Measurements from ENCODE around the gene AREL1.

Gene AREL1

DNA sequence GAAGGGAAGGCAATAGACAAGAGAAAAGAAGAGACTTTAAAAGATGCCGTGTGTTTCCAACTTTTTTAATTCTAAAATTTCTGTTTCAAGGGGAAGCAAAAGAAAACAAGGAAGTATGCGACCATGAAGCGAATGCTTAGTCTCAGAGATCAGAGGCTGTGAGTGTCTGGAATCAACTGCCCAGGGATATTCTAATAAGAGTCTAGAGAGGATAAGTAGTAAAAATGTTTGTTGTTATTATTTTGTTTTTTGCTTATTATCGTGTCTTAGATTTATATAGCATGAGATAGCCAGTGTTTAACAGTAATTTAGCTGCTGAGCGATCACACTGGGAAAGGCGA is 485 bp upstream of the AREL1 start:
- H3K27ac Mint-ChIP-seq: peak overlapping the region; percentile 91
- H3K9me3 Mint-ChIP-seq: no peaks in the 10 kb centered on the region
- peaks cover 55% of the 10 kb centered on the region for H3K4me1 Mint-ChIP-seq
- H3K4me3 Mint-ChIP-seq: peak overlapping the region; percentile 95
- peaks cover 25% of the 10 kb centered on the region for H3K36me3 Mint-ChIP-seq
- DNase-seq: no peak
- H3K27me3 Mint-ChIP-seq: no peaks in the 10 kb centered on the region
- CTCF ChIA-PET: no interaction called here

DNA sequence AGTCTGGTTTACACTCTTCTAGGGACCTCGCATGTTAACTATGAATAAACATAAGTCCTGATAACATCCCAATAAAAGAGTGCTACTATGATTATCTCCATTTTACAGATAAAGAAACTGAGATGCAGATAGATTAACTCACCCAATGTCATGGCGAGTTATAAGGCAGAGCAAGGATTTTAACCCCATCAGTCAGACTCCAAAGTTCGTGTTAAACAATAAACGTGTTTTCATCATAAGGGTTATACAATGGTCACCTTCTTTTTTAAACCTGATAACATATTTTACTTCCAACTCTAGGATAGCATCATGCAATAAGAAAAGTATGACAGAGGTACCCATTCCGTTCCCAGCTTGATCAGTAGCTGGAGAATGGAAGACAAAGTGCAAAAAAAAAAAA is 1.2 kb downstream of the AREL1 start:
- H3K36me3 Mint-ChIP-seq: peaks cover 20% of the 10 kb centered on the region
- DNase-seq: no peak
- no peaks in the 10 kb centered on the region for H3K9me3 Mint-ChIP-seq
- peaks cover 55% of the 10 kb centered on the region for H3K4me1 Mint-ChIP-seq
- peak overlapping the region; percentile 60 for H3K4me3 Mint-ChIP-seq
- no peaks in the 10 kb centered on the region for H3K27me3 Mint-ChIP-seq
- H3K27ac Mint-ChIP-seq: no peak overlapping the region
- CTCF ChIA-PET: interaction anchor here (1.1 kb wide), 1 partner anchor 99 kb away, joined by 4 read pairs; the partner anchor contains the start of gene LTBP2

DNA sequence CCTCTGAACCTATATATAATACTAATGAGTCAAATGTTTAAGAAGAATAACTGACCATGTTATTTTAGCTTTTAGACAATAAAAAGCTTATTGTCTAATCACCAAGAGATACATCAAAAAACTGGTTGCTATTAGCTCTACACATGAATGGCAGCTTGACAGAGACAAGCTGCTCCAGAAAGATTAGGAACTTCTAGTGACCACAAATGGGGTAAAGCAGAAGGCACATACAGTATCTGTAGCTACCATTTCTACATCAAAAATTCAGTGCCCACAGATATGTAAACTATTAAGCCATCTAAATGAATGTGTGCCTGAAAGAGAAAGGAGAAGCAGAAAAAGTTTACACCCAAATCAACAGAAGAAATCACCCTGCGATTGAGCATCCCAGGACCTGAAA is 2.4 kb downstream of the AREL1 start:
- H3K36me3 Mint-ChIP-seq: peaks cover 12% of the 10 kb centered on the region
- H3K9me3 Mint-ChIP-seq: no peaks in the 10 kb centered on the region
- peaks cover 51% of the 10 kb centered on the region for H3K4me1 Mint-ChIP-seq
- DNase-seq: no peak
- no peaks in the 10 kb centered on the region for H3K27me3 Mint-ChIP-seq
- H3K27ac Mint-ChIP-seq: no peak overlapping the region
- peak overlapping the region; percentile 18 for H3K4me3 Mint-ChIP-seq
- CTCF ChIA-PET: interaction anchor here (0.7 kb wide), 1 partner anchor 365 kb away, joined by 3 read pairs; no protein-coding TSS in a partner anchor

DNA sequence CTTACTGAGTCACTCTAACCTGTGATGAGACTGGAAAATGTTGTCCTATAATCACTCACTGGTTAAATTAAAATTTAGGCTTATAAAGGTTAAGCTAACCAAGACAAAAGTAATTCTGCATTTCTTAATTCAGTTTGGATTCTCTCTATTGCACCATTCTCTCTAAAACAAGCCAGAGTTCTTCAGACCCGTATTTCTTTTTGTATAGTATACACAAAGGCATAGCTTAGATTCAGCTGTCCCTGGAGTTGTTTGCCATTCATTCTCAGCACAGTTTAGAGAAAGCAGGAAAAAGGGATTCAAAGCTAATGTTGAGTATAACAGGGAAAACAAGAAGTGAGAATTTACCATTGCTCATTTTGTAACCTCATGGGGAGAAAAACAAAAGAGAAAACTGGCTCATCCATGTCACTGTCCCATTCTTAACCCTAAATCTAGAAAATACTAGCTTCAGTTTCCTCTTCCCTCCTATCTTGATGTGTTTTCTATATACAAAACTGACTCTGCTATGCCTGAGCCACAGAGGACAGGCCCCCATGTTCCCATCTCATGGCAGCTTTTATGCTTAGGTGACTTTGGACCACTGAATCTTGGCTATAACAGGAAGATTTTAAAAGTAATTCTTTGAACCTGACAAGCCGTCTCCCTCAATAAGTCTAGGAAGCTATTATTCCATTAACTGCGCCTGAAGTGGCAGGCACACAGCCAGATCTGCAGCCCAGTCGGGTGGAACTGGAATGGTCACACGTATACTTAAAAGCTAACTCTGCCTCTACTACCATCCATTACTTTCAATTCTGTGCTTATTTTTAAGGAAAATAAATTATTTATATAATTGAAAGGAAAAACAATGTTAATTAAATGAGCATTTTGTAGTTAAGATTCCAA is 7.0 kb downstream of the AREL1 start:
- peaks cover 14% of the 10 kb centered on the region for H3K9me3 Mint-ChIP-seq
- H3K4me1 Mint-ChIP-seq: peaks cover 19% of the 10 kb centered on the region
- H3K27ac Mint-ChIP-seq: no peak overlapping the region
- DNase-seq: no peak
- H3K36me3 Mint-ChIP-seq: peaks cover 24% of the 10 kb centered on the region
- H3K27me3 Mint-ChIP-seq: no peaks in the 10 kb centered on the region
- H3K4me3 Mint-ChIP-seq: no peak overlapping the region
- CTCF ChIA-PET: interaction anchor here (1.2 kb wide), 1 partner anchor 99 kb away, joined by 3 read pairs; no protein-coding TSS in a partner anchor

DNA sequence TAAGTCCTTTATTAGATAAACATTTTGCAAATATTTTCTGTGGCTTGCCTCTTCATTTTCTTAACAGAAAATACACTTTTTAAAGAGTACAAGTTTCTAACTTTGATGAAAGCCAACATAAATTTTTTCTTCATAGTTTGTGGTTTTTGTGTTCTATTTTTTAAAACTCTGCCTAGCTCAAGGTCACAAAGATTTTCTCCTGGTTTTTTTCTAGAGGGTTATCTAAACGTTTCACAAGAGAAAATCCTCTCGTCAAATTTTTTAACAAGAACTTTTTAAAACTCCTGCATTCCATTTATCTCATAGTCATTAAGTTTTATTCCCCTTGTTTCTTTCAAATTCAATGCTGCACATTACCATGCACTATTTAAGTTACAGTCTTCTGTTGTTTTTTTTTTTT is 8.2 kb downstream of the AREL1 start:
- Mint-ChIP-seq H3K36me3 (peaks cover 29% of the 10 kb centered on the region), H3K4me1 (peaks cover 7% of the 10 kb centered on the region), H3K27me3 (no peaks in the 10 kb centered on the region), H3K9me3 (peaks cover 14% of the 10 kb centered on the region), H3K27ac (no peak overlapping the region), H3K4me3 (no peak overlapping the region)
- CTCF ChIA-PET: no interaction called here
- DNase-seq: no peak

DNA sequence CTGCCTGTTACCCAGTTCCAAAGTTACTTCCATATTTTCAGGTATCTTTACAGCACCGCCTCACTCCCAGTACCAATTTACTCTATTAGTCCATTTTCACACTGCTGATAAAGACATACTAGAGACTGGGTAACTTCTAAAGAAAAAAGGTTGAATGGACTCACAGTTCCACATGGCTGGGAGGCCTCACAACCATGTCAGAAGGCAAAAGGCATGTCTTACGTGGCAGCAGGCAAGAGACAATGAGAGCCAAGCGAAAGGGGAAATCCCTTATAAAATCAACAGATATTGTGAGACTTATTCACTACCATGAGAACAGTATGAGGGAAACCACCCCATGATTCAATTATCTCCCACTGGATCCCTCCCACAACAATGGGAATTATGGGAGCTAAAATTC is 9.8 kb downstream of the AREL1 start:
- H3K27ac Mint-ChIP-seq: no peak overlapping the region
- peaks cover 14% of the 10 kb centered on the region for H3K9me3 Mint-ChIP-seq
- no peaks in the 10 kb centered on the region for H3K27me3 Mint-ChIP-seq
- no peak overlapping the region for H3K4me3 Mint-ChIP-seq
- CTCF ChIA-PET: no interaction called here
- peaks cover 3% of the 10 kb centered on the region for H3K4me1 Mint-ChIP-seq
- DNase-seq: no peak
- H3K36me3 Mint-ChIP-seq: peaks cover 33% of the 10 kb centered on the region

DNA sequence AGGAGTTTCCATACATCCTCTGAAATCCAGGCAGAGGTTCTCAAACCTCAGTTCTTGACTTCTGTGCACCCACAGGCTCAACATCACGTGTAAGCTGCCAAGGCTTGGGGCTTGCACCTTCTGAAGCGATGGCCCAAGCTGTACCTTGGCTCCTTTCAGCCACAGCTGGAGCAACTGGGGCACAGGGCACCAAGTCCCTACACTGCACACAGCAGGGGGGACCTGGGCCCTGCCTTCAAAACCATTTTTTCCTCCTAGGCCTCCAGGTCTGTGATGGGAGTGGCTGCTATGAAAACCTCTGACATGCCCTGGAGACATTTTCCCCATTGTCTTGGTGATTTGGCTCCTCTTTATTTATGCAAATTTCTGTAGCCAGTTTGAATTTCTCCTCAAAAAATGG is 10.6 kb downstream of the AREL1 start:
- Mint-ChIP-seq H3K4me1 (peaks cover 3% of the 10 kb centered on the region), H3K9me3 (peaks cover 14% of the 10 kb centered on the region), H3K36me3 (peaks cover 37% of the 10 kb centered on the region), H3K4me3 (no peak overlapping the region), H3K27me3 (no peaks in the 10 kb centered on the region), H3K27ac (no peak overlapping the region)
- CTCF ChIA-PET: no interaction called here
- DNase-seq: no peak

DNA sequence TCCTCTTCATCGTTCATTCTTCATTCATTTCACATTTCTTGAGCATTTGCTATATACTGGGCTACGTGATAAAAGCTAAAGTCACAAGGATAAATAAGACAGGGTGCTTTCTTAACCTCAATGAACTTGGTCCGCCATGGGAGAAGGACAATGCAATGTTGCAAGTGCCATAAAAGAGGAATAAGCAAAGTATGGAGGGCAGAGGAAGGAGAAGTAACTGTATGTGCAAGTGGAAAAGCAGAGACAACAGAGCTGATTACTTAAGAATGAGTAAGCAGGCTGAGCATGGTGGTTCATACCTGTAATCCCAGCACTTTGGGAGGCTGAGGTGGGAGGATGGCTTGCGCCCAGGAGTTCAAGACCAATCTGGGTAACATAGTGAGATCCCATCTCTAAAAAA is 14.4 kb downstream of the AREL1 start:
- H3K36me3 Mint-ChIP-seq: peaks cover 34% of the 10 kb centered on the region
- H3K9me3 Mint-ChIP-seq: peaks cover 14% of the 10 kb centered on the region
- no peak overlapping the region for H3K27ac Mint-ChIP-seq
- no peak for DNase-seq
- no peaks in the 10 kb centered on the region for H3K27me3 Mint-ChIP-seq
- no peak overlapping the region for H3K4me3 Mint-ChIP-seq
- CTCF ChIA-PET: no interaction called here
- no peaks in the 10 kb centered on the region for H3K4me1 Mint-ChIP-seq

DNA sequence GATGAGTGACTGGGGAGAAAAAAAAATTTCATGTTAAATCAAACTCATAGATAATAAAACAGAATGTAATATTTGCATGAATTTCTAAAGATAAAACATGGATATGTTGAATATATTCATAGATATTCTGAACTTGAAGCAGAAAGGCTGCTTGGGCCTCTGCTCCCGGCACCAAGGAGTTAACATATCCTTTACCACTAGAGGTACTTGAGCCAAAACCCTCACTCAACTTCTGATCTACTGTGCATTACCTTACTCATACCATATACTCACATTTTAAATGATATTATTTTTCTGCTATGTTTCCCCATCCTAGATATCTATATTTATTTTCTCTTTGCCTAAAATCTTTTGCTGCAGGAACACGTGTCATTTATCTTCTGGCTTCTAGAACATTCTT is 14.9 kb downstream of the AREL1 start:
- H3K4me1 Mint-ChIP-seq: no peaks in the 10 kb centered on the region
- DNase-seq: no peak
- H3K4me3 Mint-ChIP-seq: no peak overlapping the region
- H3K27ac Mint-ChIP-seq: no peak overlapping the region
- H3K36me3 Mint-ChIP-seq: peaks cover 31% of the 10 kb centered on the region
- no peaks in the 10 kb centered on the region for H3K27me3 Mint-ChIP-seq
- peaks cover 13% of the 10 kb centered on the region for H3K9me3 Mint-ChIP-seq
- CTCF ChIA-PET: no interaction called here

DNA sequence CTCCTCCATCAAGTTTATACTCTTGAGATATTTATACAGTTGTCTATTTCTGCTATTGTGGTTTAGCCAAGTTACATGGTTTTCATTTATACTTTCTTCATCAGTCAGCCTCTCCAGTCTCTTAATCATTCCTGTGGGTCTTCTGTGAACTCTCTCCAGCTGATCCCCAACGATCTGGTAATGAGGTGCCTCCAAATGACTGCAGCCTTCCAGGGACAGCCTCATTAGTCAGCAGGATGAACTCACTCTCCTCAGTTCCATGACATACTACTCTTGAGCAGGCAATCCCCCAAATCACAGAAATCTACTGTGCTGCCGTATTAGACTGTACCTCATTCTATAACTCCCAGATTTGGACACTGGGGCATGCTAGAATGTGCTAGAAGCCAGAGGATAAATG is 15.3 kb downstream of the AREL1 start:
- CTCF ChIA-PET: no interaction called here
- Mint-ChIP-seq H3K27ac (no peak overlapping the region), H3K4me1 (no peaks in the 10 kb centered on the region), H3K4me3 (no peak overlapping the region), H3K27me3 (no peaks in the 10 kb centered on the region), H3K36me3 (peaks cover 27% of the 10 kb centered on the region), H3K9me3 (peaks cover 8% of the 10 kb centered on the region)
- DNase-seq: no peak

DNA sequence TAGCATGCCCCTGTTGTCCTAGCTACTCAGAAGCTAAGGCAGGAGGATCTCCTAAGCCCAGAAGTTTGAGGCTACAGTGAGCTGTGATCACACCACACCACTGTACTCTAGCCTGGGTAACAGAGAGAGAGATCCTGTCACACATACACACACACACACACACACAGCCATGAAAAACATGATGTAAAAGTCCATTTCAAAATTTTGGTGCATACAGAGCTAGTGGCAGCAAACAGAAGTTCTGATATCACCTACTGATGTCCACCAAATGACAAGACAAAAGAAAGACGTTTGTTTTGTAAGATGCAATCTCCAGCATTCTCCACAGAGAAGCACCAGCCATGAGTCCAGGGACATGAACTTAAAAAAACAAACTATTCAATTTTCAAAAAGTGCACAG is 15.9 kb downstream of the AREL1 start:
- CTCF ChIA-PET: no interaction called here
- Mint-ChIP-seq H3K27ac (no peak overlapping the region), H3K36me3 (peaks cover 24% of the 10 kb centered on the region), H3K9me3 (peaks cover 8% of the 10 kb centered on the region), H3K27me3 (no peaks in the 10 kb centered on the region), H3K4me1 (no peaks in the 10 kb centered on the region), H3K4me3 (no peak overlapping the region)
- DNase-seq: no peak

DNA sequence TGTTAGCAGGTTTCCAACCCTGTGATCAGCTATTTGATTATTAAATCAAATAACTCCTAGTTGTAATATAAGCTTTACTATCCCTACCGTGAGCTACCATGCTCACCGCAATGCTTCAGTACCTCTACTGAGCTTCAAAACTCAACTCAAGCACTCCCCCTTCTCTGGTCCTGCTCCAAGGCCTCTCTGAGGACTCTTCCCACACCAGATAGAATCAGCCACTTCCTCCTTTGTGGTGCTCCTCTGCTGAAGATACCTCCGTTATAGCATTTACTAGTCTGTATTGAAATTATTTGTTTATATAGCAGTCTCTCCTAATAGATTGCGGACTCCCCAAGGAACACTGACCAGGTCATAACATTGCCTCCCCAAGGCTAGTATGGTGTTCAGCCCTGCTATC is 17.5 kb downstream of the AREL1 start:
- H3K4me3 Mint-ChIP-seq: no peak overlapping the region
- H3K9me3 Mint-ChIP-seq: no peaks in the 10 kb centered on the region
- CTCF ChIA-PET: no interaction called here
- no peak overlapping the region for H3K27ac Mint-ChIP-seq
- H3K4me1 Mint-ChIP-seq: no peaks in the 10 kb centered on the region
- no peaks in the 10 kb centered on the region for H3K27me3 Mint-ChIP-seq
- H3K36me3 Mint-ChIP-seq: peaks cover 21% of the 10 kb centered on the region
- DNase-seq: no peak

DNA sequence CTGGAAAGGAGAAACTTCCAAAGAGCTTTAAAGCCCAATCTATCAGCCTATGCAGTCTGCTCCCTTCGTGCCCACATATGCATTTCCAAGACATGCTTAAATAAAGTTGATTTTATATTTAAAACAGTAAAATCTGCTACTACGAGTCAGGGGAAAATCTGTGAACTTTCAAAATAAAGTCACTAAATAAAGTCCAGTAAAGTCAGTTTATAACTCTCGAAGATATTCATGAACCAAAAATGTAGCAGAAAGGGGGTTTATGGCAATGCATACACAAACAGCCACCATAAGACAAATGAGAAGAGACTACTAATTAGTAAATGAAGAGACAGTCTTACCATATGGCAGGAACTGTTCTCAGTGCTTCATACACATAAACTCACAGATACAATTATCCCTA is 19.7 kb downstream of the AREL1 start:
- no peaks in the 10 kb centered on the region for H3K4me1 Mint-ChIP-seq
- no peaks in the 10 kb centered on the region for H3K9me3 Mint-ChIP-seq
- no peak overlapping the region for H3K4me3 Mint-ChIP-seq
- H3K36me3 Mint-ChIP-seq: peaks cover 27% of the 10 kb centered on the region
- DNase-seq: no peak
- H3K27me3 Mint-ChIP-seq: no peaks in the 10 kb centered on the region
- CTCF ChIA-PET: no interaction called here
- no peak overlapping the region for H3K27ac Mint-ChIP-seq

DNA sequence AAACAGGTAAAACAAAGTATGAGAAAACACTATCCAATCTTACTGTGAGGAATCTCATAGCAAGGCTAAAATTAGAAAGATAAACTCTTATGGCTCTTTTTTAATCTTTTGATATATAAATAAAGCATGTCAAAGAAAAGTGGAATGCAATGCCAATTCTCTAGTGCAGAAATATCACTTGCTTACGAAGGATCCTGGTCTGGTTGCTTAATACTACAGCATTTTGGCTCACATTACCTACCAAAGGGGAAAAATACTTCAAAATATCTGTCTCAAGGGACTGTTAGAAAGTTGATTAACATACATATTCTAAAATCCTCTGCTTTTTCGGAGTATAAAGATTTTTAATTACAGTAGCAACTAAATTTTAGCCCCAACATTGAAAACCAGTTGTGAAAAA is 21.4 kb downstream of the AREL1 start:
- no peaks in the 10 kb centered on the region for H3K4me1 Mint-ChIP-seq
- H3K9me3 Mint-ChIP-seq: no peaks in the 10 kb centered on the region
- no peak overlapping the region for H3K4me3 Mint-ChIP-seq
- H3K27me3 Mint-ChIP-seq: no peaks in the 10 kb centered on the region
- CTCF ChIA-PET: interaction anchor here (1.3 kb wide), 1 partner anchor 82 kb away, joined by 3 read pairs; no protein-coding TSS in a partner anchor
- H3K27ac Mint-ChIP-seq: no peak overlapping the region
- no peak for DNase-seq
- peaks cover 27% of the 10 kb centered on the region for H3K36me3 Mint-ChIP-seq

DNA sequence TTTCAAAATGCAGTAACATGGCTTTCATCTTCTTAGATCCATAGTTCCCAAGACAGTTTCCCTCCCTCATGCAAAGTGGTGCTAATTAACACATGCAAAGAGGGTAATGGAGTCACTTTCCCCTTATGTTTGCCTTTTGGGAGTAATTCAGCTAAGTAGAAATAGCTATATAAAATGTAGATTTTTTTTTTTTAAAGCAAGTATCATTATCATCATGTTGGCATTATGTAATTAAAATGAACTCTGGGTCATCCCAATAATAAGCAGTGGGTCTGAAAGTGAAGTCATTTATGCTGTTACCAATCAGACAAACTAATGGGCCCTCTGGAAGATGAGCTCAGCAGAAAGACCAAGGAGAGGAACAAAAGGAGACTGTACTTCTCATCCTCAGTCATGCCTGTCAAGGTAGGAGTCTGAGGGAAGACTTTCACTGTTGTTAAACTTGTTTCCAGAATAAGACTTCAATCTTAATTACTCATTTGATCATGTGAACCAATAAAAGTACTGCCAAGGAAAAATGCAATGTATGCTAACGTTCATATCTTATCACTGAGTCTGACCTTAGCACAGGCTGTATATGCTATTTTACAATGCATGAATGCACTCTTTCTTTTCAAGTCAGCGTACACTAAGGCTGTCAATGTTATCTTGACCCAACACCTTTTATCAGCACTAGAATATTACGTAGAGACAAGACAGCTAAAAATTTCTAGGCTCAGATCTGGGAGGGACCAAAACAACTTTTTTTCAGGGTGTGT is 26.8 kb downstream of the AREL1 start:
- Mint-ChIP-seq H3K4me3 (no peak overlapping the region), H3K9me3 (no peaks in the 10 kb centered on the region), H3K4me1 (peaks cover 21% of the 10 kb centered on the region), H3K27ac (no peak overlapping the region), H3K27me3 (no peaks in the 10 kb centered on the region), H3K36me3 (peaks cover 40% of the 10 kb centered on the region)
- CTCF ChIA-PET: no interaction called here
- DNase-seq: no peak

Data from activated naive CD4-positive, alpha-beta T cell treated with anti-CD3 and anti-CD28 coated beads, Interleukin-2, amount 10 ng/mL, durations not matched to agents 7 days and 5 days (primary cell).